ENCODE measurements around the gene KLF15. TPM values are rescaled to one million over a fixed set of nuclear protein-coding genes. Genes with fewer than 3 reads are reported as not detected.

Gene KLF15
- total and polyA plus RNA-seq, 2 of the 8 experiments (the other 6 are each of a cell fraction or from before 2014, with no cell fraction given), result 15.7 to 19.5 TPM

DNA sequence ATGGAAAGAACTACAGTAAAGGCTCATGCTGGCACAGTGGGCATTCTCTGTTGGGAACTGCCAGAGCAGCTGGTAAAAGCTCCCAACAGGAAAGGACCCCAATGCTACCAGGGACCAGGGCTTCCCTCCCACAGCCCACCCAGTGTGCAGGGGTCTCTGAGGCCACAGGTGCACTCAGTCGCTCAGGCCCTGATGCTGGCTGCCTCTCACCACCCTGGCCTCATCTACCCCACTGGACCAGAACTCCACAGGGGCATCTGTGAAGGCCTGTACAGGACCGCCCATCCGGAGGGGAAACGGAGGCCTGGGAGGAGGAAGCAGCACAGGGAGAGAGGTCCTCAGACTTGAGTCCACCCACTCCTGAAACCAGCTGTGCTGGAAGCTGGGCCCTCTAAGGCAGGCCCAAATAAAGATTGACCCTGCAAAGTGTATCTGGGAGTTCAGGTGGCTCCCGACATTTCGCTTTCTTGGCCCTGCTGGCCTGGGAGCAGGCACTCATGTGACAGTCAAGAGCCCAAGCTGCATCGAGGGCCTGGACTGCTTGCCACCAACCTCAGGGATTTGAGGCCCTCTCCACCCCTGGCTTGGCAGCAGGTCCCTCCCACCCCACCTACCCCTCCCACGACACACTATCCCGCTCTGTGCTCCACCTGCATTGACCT, 12.7 kb downstream of the KLF15 start:
- Histone ChIP-seq H2BK12ac (ENCODE audit: low read depth, low read length) (no peak overlapping the region), H2BK5ac (ENCODE audit: low read depth, low read length) (no peak overlapping the region), H3K79me1 (ENCODE audit: low read depth, low read length) (peaks cover 2% of the 10 kb centered on the region; the same call in 1 of the 2 replicates), H4K20me1 (replicated peaks in 1 of 2; ENCODE audit: control insufficient read depth in 1 of 2, insufficient read depth in 2 of 2, low read length in 2 of 2) (peaks cover 0 to 18% of the 10 kb centered on the region in 2 experiments), H2BK20ac (ENCODE audit: low read length) (no peak overlapping the region), H3K79me2 (ENCODE audit: control insufficient read depth in 1 of 2, insufficient read depth in 2 of 2, low read length in 2 of 2) (no peaks in the 10 kb centered on the region; a peak in 1 of 4 replicates), H3K4me3 (ENCODE audit: extremely low read depth in 1 of 4, insufficient read depth in 2 of 4, low read depth in 3 of 4, low read length in 4 of 4) (no peak overlapping the region), H3K9me3 (ENCODE audit: insufficient read depth in 2 of 2, low read depth in 1 of 2, low read length in 1 of 2) (no peaks in the 10 kb centered on the region), H2AFZ (ENCODE audit: low read length) (no peak overlapping the region), H3K4me1 (replicated peaks in 1 of 4; ENCODE audit: control insufficient read depth in 3 of 4, insufficient read depth in 4 of 4, low read length in 3 of 4) (peaks cover 0 to 5% (median 3%) of the 10 kb centered on the region in 4 experiments; a peak in 4 of 7 replicates), H4K8ac (ENCODE audit: extremely low read depth, insufficient read depth, low read length) (no peak overlapping the region), H4K91ac (replicated peaks; ENCODE audit: insufficient read length, low read length) (no peak overlapping the region), H3K56ac (replicated peaks; ENCODE audit: insufficient read length, low read depth, low read length) (no peak overlapping the region), H3K9ac (replicated peaks in 1 of 4; ENCODE audit: extremely low read depth in 1 of 4, low read depth in 3 of 4, low read length in 3 of 4) (no peak overlapping the region), H3K18ac (ENCODE audit: extremely low read depth, low read length) (no peak overlapping the region), H4K5ac (ENCODE audit: insufficient read length, low read depth, low read length) (no peak overlapping the region), H2AK5ac (ENCODE audit: low read depth, low read length) (no peak overlapping the region), H3K23ac (ENCODE audit: insufficient read length) (no peak overlapping the region), H3K27ac (ENCODE audit: low read depth, low read length) (no peak overlapping the region), H3K4me2 (ENCODE audit: insufficient read depth in 1 of 2, low read depth in 2 of 2, low read length in 2 of 2) (no peak overlapping the region), H2BK15ac (ENCODE audit: low read length) (no peak overlapping the region), H3K23me2 (ENCODE audit: low read depth, low read length) (no peaks in the 10 kb centered on the region), H3K36me3 (ENCODE audit: control insufficient read depth in 2 of 4, insufficient read depth in 4 of 4, low read length in 3 of 4) (no peaks in the 10 kb centered on the region; a peak in 1 of 8 replicates), H3K14ac (ENCODE audit: insufficient read length) (no peak overlapping the region), H2BK120ac (replicated peaks; ENCODE audit: low read depth, low read length) (no peak overlapping the region), H3K27me3 (replicated peaks in 1 of 4; ENCODE audit: control insufficient read depth in 3 of 4, extremely low read depth in 1 of 4, insufficient read depth in 3 of 4, low read length in 3 of 4) (no peaks in the 10 kb centered on the region), H3K4ac (replicated peaks; ENCODE audit: insufficient read length, low read depth, low read length) (no peak overlapping the region)
- CTCF ChIA-PET (ENCODE audit: partially characterized antibody), result interaction anchor here (0.7 to 2.0 kb wide), 5 partner anchors 9 to 183 kb away, joined by 3 to 6 read pairs (median 4); no protein-coding TSS in a partner anchor
- POLR2A ChIA-PET (ENCODE audit: partially characterized antibody), result interaction anchor here (1.1 to 1.5 kb wide), 3 partner anchors 11 to 78 kb away, joined by 3 to 4 read pairs (median 3); partner anchors contain the start of gene KLF15
- WGBS, 2 experiments (ENCODE audit: extremely low coverage in 1 of 2, insufficient coverage in 1 of 2, insufficient read length in 1 of 2, insufficient replicate concordance in 2 of 2, low coverage in 1 of 2, low lambda C conversion rate in 2 of 2, missing lambda C conversion rate in 1 of 2), result 88% methylated on average over 9 of the region's 9 CpGs; no CpG with 5 or more reads in 1 of the 2 experiments
- FAIRE-seq (no peak), DNase-seq (ENCODE audit: low read depth in 1 of 2, low spot score in 2 of 2) (peak in 1 of 2 experiments; percentile 42)
- TF ChIP-seq CTBP2 (IDR thresholded peaks at IDR 0.05; ENCODE audit: borderline replicate concordance, insufficient read depth, insufficient read length, low read length) (no peak), ASH2L (IDR thresholded peaks at IDR 0.05; ENCODE audit: low read length) (no peak), CREB1 (IDR thresholded peaks at IDR 0.05) (no peak), SUZ12 (IDR thresholded peaks at IDR 0.05; ENCODE audit: low read length) (no peak), NRF1 (IDR thresholded peaks at IDR 0.05; ENCODE audit: low read depth, low read length) (no peak), RAD21 (IDR thresholded peaks at IDR 0.05 in 1 of 2, conservative IDR thresholded peaks at IDR 0.05 in 1 of 2; ENCODE audit: low read depth in 2 of 2, low read length in 2 of 2) (no peak), JUN (IDR thresholded peaks at IDR 0.05; ENCODE audit: low read depth, low read length) (no peak), TAF1 (IDR thresholded peaks at IDR 0.05; ENCODE audit: low read depth, low read length) (no peak), SRF (IDR thresholded peaks at IDR 0.05; ENCODE audit: low read depth, low read length) (no peak), TBP (IDR thresholded peaks at IDR 0.05; ENCODE audit: low read depth, low read length) (no peak), EZH2 (IDR thresholded peaks at IDR 0.05; ENCODE audit: low read depth, low read length, severe bottlenecking) (no peak)
- TF ChIP-seq, protein P1, sequence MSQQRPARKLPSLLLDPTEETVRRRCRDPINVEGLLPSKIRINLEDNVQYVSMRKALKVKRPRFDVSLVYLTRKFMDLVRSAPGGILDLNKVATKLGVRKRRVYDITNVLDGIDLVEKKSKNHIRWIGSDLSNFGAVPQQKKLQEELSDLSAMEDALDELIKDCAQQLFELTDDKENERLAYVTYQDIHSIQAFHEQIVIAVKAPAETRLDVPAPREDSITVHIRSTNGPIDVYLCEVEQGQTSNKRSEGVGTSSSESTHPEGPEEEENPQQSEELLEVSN (IDR thresholded peaks at IDR 0.05), result no peak

Measured in H1 (cell line).